ENCODE measurements around the gene CPD.

DNA sequence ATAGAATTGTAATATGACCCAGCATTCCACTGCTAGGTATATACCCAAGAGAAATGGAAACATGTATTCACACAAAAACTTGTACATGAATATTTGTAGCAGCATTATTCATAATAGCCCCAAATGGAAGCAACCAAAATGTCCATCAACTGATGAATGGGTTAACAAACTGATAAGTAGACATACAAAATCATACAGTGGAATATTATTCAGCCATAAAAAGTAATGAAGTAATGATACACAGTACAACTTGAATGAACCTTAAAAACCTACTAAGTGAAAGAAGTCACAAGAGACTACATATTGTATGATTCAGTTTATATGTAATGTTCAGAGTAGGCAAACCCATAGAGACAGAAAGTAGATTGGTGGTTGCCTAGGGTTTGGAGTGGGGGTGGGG lies 58.0 kb downstream of the CPD start:
- TF ChIP-seq, protein P1, sequence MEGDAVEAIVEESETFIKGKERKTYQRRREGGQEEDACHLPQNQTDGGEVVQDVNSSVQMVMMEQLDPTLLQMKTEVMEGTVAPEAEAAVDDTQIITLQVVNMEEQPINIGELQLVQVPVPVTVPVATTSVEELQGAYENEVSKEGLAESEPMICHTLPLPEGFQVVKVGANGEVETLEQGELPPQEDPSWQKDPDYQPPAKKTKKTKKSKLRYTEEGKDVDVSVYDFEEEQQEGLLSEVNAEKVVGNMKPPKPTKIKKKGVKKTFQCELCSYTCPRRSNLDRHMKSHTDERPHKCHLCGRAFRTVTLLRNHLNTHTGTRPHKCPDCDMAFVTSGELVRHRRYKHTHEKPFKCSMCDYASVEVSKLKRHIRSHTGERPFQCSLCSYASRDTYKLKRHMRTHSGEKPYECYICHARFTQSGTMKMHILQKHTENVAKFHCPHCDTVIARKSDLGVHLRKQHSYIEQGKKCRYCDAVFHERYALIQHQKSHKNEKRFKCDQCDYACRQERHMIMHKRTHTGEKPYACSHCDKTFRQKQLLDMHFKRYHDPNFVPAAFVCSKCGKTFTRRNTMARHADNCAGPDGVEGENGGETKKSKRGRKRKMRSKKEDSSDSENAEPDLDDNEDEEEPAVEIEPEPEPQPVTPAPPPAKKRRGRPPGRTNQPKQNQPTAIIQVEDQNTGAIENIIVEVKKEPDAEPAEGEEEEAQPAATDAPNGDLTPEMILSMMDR (conservative IDR thresholded peaks at IDR 0.05; ENCODE audit: low read depth, low read length), result no peak
- no peak for TF ChIP-seq EZH2 (IDR thresholded peaks at IDR 0.05; ENCODE audit: borderline replicate concordance, low read depth, low read length, poor library complexity, severe bottlenecking)
